HG03066 (cell line): Measurements from ENCODE around the gene EP400.

Experiments used
- ATAC-seq: cut with Tn5 transposase; IDR thresholded peaks from one replicate; pipeline ENCODE4 v1.9.1; 2021; ENCODE audit warnings: low read depth; ENCODE audit not compliant: unreplicated experiment

EP400 gene

GRCh38 chr12:131911028-131911650 is 38.6 kb upstream of the EP400 start:
- no peak for ATAC-seq

GRCh38 chr12:131911851-131912477 is 37.8 kb upstream of the EP400 start:
- no peak for ATAC-seq

- ATAC-seq, result no peak
Measured at GRCh38 chr12:131912518-131913274, 37.0 kb upstream of the EP400 start.

- ATAC-seq, result no peak
Measured at GRCh38 chr12:131913666-131914065, 36.1 kb upstream of the EP400 start.

GRCh38 chr12:131914179-131914702 is 35.5 kb upstream of the EP400 start:
- no peak for ATAC-seq

- no peak for ATAC-seq
Measured at GRCh38 chr12:131915000-131915689, 34.6 kb upstream of the EP400 start.

- ATAC-seq, result no peak
Measured at GRCh38 chr12:131915823-131916222, 33.9 kb upstream of the EP400 start.

GRCh38 chr12:131916306-131917138 is 33.2 kb upstream of the EP400 start:
- no peak for ATAC-seq

GRCh38 chr12:131917139-131917710 is 32.5 kb upstream of the EP400 start:
- ATAC-seq, result no peak

- no peak for ATAC-seq
Measured at GRCh38 chr12:131917711-131918306, 31.9 kb upstream of the EP400 start.

GRCh38 chr12:131918311-131919050 is 31.3 kb upstream of the EP400 start:
- ATAC-seq, result no peak

- no peak for ATAC-seq
Measured at GRCh38 chr12:131919051-131919347, 30.7 kb upstream of the EP400 start.

- ATAC-seq, result no peak
Measured at GRCh38 chr12:131919366-131920156, 30.2 kb upstream of the EP400 start.

GRCh38 chr12:131920157-131920508 is 29.6 kb upstream of the EP400 start:
- ATAC-seq, result no peak

- ATAC-seq, result no peak
Measured at GRCh38 chr12:131920902-131921840, 28.6 kb upstream of the EP400 start.

- no peak for ATAC-seq
Measured at GRCh38 chr12:131921866-131922769, 27.6 kb upstream of the EP400 start.
